MM.1S (cell line): Measurements from ENCODE around the gene SCN4B.

Experiments used
- DNase-seq: peaks from one replicate; pipeline ENCODE4 v3.0.0-alpha.2; 2015
- H2AFZ ChIP-seq: fragments of 300-600 bp; sonication (generic); 2 replicates; pipeline ENCODE4 v1.6.0; 2016; ENCODE audit warnings: antibody characterized with exemption, low read length
- H3F3A ChIP-seq: fragments of 300-600 bp; sonication (generic); 2 replicates; pipeline ENCODE4 v1.6.1; 2016; ENCODE audit warnings: mild to moderate bottlenecking, antibody characterized with exemption, low read length, moderate library complexity, mixed read lengths; ENCODE audit not compliant: insufficient read depth
- H3K27ac ChIP-seq: fragments of 300-600 bp; sonication (generic); 2 replicates; pipeline ENCODE4 v1.5.1; 2016; ENCODE audit warnings: mild to moderate bottlenecking, low read length
- H3K27me3 ChIP-seq: fragments of 300-600 bp; sonication (generic); replicated peaks from 2 replicates; pipeline ENCODE4 v1.6.0; 2016; ENCODE audit warnings: low read length; ENCODE audit not compliant: insufficient read depth
- H3K36me3 ChIP-seq: fragments of 300-600 bp; sonication (generic); replicated peaks from 2 replicates; pipeline ENCODE4 v1.6.1; 2016; ENCODE audit warnings: mild to moderate bottlenecking, low read length, mixed read lengths; ENCODE audit not compliant: insufficient read depth
- H3K4me1 ChIP-seq: fragments of 300-600 bp; sonication (generic); 2 replicates; pipeline ENCODE4 v1.6.1; 2016; ENCODE audit warnings: low read length, mixed read lengths
- H3K4me2 ChIP-seq: fragments of 300-600 bp; sonication (generic); 2 replicates; pipeline ENCODE4 v1.6.0; 2016; ENCODE audit warnings: low read depth, low read length
- H3K4me3 ChIP-seq: fragments of 300-600 bp; sonication (generic); 2 replicates; pipeline ENCODE4 v1.5.1; 2016; ENCODE audit warnings: low read length, mixed read lengths
- H3K79me2 ChIP-seq: fragments of 300-600 bp; sonication (generic); 2 replicates; pipeline ENCODE4 v1.6.1; 2016; ENCODE audit warnings: mixed run types, low read length, mixed read lengths
- H3K9ac ChIP-seq: fragments of 300-600 bp; sonication (generic); 2 replicates; pipeline ENCODE4 v1.6.1; 2016; ENCODE audit warnings: low read length, mixed read lengths
- H3K9me2 ChIP-seq: fragments of 300-600 bp; sonication (generic); replicated peaks from 2 replicates; pipeline ENCODE4 v1.6.1; 2016; ENCODE audit warnings: mild to moderate bottlenecking, low read length, mixed read lengths; ENCODE audit not compliant: insufficient read depth
- H3K9me3 ChIP-seq: fragments of 300-600 bp; sonication (generic); replicated peaks from 2 replicates; pipeline ENCODE4 v1.6.1; 2016; ENCODE audit warnings: mild to moderate bottlenecking, low read length, mixed read lengths; ENCODE audit not compliant: insufficient read depth
- H4K20me1 ChIP-seq: fragments of 300-600 bp; sonication (generic); 2 replicates; pipeline ENCODE4 v1.6.1; 2016; ENCODE audit warnings: mild to moderate bottlenecking, low read length, moderate library complexity, mixed read lengths; ENCODE audit not compliant: insufficient read depth
- CTCF ChIP-seq: fragments of 300-600 bp; sonication (generic); IDR thresholded peaks from 2 replicates; pipeline ENCODE4 v1.5.1; 2016; ENCODE audit warnings: antibody characterized with exemption, low read length, mixed read lengths
- EZH2 ChIP-seq: fragments of 300-600 bp; sonication (generic); optimal IDR thresholded peaks from 2 replicates; pipeline ENCODE3; 2017; ENCODE audit warnings: low read depth, mild to moderate bottlenecking, antibody characterized with exemption, low read length, mixed read lengths
- EZH2phosphoT487 ChIP-seq: fragments of 300-600 bp; sonication (generic); IDR thresholded peaks from 2 replicates; pipeline ENCODE4 v1.6.1; 2018; ENCODE audit warnings: antibody characterized with exemption, low read length

Gene SCN4B

DNA sequence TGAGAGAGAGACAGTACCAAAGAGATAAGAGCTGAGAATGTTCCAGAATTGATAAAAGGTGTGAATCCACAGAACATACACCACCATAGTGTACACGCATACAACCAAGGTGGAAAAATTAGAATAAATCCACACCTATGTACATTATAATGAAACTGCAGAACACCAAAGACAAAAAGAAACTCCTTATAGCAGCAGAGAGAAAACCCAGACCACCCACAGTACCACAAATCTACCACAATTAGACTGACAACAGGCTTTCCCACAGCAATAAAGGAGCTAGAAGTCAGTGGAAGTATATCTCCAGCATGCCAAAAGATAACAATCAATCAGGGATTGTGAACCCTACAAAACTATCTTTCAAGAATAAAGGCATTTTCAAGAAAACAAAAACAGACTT, 31.8 kb downstream of the SCN4B start:
- Histone ChIP-seq H3F3A (no peaks in the 10 kb centered on the region), H2AFZ (no peak overlapping the region), H4K20me1 (no peaks in the 10 kb centered on the region), H3K9me3 (no peaks in the 10 kb centered on the region), H3K4me2 (no peak overlapping the region), H3K4me3 (no peak overlapping the region), H3K79me2 (no peaks in the 10 kb centered on the region), H3K27me3 (no peaks in the 10 kb centered on the region), H3K4me1 (0 out of 2 replicates have a peak, but pooled peaks cover 3% of the 10 kb centered on the region), H3K36me3 (no peaks in the 10 kb centered on the region), H3K27ac (no peak overlapping the region), H3K9me2 (no peaks in the 10 kb centered on the region), H3K9ac (no peak overlapping the region)
- TF ChIP-seq EZH2phosphoT487 (no peak), CTCF (no peak), EZH2 (no peak)
- no peak for DNase-seq

- Histone ChIP-seq H3K4me2 (no peak overlapping the region), H3K9ac (no peak overlapping the region), H3K36me3 (no peaks in the 10 kb centered on the region), H3K4me1 (0 out of 2 replicates have a peak, but pooled peaks cover 3% of the 10 kb centered on the region), H3K9me3 (no peaks in the 10 kb centered on the region), H3K9me2 (no peaks in the 10 kb centered on the region), H2AFZ (no peak overlapping the region), H4K20me1 (no peaks in the 10 kb centered on the region), H3K27me3 (no peaks in the 10 kb centered on the region; the same call in 1 of the 2 replicates), H3K27ac (no peak overlapping the region), H3F3A (no peaks in the 10 kb centered on the region), H3K4me3 (no peak overlapping the region), H3K79me2 (no peaks in the 10 kb centered on the region)
- TF ChIP-seq EZH2phosphoT487 (no peak), EZH2 (no peak), CTCF (no peak)
- no peak for DNase-seq
Observed at GRCh38 chr11:118117790-118118601, 34.6 kb downstream of the SCN4B start.

GRCh38 chr11:118115048-118115447, 37.6 kb downstream of the SCN4B start:
- no peak overlapping the region for H3K9ac ChIP-seq
- H3K9me3 ChIP-seq, result no peaks in the 10 kb centered on the region
- no peak overlapping the region for H3K4me2 ChIP-seq
- H3K79me2 ChIP-seq, result no peaks in the 10 kb centered on the region
- no peaks in the 10 kb centered on the region for H3K9me2 ChIP-seq
- TF ChIP-seq EZH2phosphoT487, result no peak
- TF ChIP-seq EZH2, result no peak
- TF ChIP-seq CTCF, result no peak
- no peak for DNase-seq
- H4K20me1 ChIP-seq, result no peaks in the 10 kb centered on the region
- no peak overlapping the region for H3K27ac ChIP-seq
- no peaks in the 10 kb centered on the region for H3F3A ChIP-seq
- no peaks in the 10 kb centered on the region for H3K36me3 ChIP-seq
- H3K4me3 ChIP-seq, result no peak overlapping the region
- no peaks in the 10 kb centered on the region; the same call in 1 of the 2 replicates for H3K27me3 ChIP-seq
- H2AFZ ChIP-seq, result no peak overlapping the region
- 0 out of 2 replicates have a peak, but pooled peaks cover 3% of the 10 kb centered on the region for H3K4me1 ChIP-seq
